HG03045 (cell line): ENCODE measurements around the gene PLCXD3.
"Not testable (repeated sequence)": the region's sequence is repeated elsewhere in the genome, so short reads cannot be mapped to it uniquely, and the experiment has no call there.

Experiments
- ATAC-seq: cut with Tn5 transposase; IDR thresholded peaks from one replicate; pipeline ENCODE4 v1.9.1; 2021; ENCODE audit warnings: mild to moderate bottlenecking, moderate library complexity; ENCODE audit not compliant: unreplicated experiment

Gene PLCXD3

GRCh38 chr5:41493490-41494126 lies 16.8 kb downstream of the PLCXD3 start:
- not testable (repeated sequence) for ATAC-seq

GRCh38 chr5:41485533-41485932 lies 24.9 kb downstream of the PLCXD3 start:
- no peak for ATAC-seq

GRCh38 chr5:41482715-41483114 lies 27.7 kb downstream of the PLCXD3 start:
- ATAC-seq = no peak

GRCh38 chr5:41482173-41482572 lies 28.2 kb downstream of the PLCXD3 start:
- no peak for ATAC-seq

DNA sequence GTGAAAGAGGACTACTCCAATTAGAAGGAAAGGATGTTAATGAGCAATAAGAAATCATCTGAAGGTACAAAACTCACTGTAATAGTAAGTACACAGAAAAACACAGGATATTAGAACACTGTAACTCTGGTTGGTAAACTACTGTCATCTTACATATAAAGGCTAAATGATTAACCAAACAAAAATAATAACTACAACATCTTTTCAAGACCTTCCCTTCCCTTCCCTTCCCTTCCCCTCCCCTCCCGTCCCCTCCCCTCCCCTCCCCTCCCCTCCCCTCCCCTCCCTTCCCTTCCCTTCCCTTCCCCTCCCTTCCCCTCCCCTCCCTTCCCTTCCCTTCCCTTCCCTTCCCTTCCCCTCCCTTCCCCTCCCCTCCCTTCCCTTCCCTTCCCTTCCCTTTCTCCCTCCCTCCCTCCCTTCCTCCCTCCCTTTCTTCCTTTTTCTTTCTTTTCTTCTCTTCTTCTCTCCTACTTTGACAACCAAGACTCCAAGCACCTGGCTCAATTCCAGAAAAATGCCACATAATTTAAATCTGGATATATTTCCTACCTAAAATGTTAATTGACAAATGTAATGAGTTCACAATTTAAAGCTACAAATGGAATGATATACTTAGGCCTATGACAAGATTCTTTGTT lies 38.7 kb downstream of the PLCXD3 start:
- ATAC-seq = not testable (repeated sequence)

DNA sequence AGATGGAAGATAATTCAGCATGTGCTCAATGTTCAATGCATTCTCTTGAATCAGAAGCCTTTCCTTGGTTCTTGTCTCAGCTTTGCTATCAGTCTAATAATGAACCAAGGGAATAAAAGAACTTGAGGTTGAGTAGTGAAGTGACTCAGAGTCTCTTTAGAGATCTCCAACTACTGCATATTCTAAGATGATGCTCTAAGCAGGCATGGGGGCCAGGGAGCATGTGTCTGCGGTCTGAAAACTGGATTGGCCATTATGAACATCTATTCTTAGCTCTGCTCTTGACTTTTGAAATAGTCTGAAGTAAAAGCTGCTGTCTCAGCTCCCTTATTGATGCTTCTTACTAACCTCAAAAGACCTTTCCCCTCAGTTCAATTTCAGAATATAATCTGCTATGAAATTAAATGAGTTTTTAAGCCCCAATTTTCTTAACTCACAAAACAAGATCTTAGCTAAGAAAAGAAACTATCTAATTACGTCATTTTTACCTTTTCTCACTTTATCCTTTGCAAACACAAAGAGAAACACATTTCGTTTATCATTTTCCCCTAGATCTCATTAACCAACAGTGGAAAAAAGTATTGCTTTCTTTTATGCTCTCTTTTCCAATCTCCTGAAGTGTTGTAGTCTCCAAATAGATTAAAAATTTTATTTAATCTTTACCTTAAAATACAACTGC lies 44.8 kb downstream of the PLCXD3 start:
- ATAC-seq = no peak

DNA sequence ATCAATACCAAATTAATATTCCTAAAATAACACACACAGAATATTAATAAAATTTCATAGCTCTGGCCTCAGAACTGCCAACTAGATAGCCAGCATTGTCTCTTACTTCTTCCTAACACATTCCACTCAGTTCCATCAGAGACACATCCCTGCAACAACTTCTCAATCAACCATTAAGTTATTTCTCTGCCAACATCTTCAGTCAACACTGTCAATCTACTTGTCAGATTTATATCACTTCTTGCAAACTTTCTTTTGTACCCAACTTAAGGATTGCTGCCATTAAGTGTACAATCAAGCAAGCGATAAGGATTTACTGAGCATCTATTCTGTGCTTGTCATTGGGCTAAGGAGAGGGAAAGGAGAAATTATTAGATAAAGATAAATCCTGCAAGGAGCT lies 50.8 kb downstream of the PLCXD3 start:
- ATAC-seq = no peak

- no peak for ATAC-seq
These were observed 53.3 kb downstream of the PLCXD3 start for GRCh38 chr5:41457094-41457493.

GRCh38 chr5:41452506-41452905 lies 57.9 kb downstream of the PLCXD3 start:
- ATAC-seq = no peak

DNA sequence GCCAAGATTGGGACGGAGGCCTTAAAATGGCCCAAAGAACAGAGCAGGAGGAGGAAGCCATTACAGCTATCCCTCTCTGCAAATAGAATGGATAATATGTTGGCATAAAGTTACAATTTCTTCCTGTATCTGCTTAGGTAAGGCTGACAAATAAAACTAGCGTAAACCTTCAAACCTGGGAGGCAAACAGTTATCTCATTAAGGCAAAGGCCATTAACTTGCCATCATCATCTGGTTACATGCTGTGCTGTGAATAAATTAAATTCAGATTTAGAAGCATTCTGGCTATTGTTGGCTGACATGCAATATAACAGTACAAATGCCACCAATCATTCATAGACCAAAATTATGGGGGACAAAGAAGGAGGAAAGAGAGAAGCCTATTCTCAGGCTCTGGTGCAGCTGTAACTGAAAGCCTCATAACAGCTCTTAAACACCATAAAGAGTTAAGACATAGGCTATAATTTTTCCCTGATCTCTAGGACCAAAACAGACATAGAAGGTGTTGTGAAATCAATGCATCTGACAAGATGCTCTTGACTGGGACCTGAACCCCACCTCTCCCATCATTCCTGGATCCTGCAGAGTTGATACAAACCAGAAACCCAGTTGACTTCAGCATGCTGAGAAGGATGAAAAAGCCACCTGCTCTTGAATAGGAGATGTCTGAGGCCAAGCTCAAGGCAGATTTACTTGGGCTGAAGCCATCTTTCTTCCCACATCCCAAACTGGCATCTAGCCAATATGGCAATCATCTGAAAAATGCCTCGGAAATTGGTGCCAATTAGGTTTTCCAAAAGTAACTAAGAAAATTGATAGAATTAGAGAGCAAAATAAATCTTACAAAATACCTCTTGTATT lies 62.5 kb downstream of the PLCXD3 start:
- ATAC-seq = no peak

GRCh38 chr5:41445937-41446563 lies 64.4 kb downstream of the PLCXD3 start:
- ATAC-seq = no peak

- ATAC-seq = no peak
These were observed 75.1 kb downstream of the PLCXD3 start for GRCh38 chr5:41435276-41435675.

DNA sequence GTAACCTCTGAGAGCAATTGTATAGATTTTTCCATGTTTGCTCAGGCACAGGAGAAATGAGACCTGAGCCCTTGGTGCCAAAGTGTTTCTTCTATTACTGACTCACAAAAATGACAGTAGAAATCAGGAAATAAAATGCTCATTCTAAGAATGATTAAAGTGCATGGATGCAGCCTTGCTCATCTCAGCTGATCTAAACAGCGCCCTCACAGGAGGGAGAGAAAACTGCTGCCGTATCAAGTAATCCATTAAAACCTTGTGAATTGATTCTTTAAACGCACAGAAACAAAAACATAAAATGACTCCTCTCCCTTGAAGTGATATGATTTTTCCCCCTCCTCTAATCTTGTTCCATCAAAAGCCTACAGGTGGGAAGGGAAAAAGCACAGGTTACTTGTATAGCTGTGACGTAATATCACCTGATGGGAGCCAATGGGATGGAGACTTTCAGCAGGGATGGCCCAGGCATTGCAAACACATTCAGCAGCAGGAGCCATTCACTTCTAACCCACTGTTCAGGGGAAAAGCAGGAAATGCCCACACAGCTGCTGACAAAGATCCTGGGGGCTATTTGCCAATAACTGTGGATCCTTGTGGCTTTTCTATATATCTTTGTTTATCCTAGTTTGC lies 76.7 kb downstream of the PLCXD3 start:
- ATAC-seq = no peak

- ATAC-seq = no peak
These were observed 77.7 kb downstream of the PLCXD3 start for GRCh38 chr5:41432481-41433253.

DNA sequence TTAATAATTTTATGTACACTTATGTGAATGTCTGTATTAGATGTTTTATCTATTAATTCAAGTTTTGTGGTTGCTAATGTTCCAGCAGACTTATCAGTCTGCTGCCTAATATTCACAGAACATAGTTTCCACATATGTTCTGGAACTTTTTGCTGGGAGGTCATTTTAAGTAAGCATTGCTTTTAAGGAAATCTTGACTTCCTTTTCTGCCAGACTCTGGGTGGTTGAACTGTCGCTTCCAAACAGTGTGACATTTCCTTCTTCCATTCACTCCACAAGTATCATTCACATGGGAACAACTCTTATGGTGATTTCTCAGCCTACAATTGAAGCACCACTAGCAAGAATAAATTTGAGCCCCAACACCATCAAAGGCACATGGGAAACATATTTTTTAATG lies 82.9 kb downstream of the PLCXD3 start:
- no peak for ATAC-seq

DNA sequence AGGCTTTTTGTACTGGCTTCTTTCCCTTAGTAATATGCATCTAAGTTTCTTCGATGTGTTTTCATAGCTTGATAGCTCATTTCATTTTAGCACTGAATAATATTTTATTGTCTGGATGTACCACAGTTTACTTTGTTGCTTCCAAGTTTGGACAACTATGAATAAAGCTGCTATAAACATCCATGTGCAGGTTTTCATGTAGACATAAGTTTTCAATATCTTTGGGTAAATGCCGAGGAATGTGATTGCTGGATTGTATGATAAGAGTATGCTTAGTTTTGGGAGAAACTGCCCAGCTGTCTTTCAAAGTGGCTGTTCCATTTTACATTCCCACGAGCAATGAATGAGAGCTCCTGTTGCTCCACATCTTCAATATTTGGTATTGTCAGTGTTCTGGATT lies 84.7 kb downstream of the PLCXD3 start:
- ATAC-seq = no peak

DNA sequence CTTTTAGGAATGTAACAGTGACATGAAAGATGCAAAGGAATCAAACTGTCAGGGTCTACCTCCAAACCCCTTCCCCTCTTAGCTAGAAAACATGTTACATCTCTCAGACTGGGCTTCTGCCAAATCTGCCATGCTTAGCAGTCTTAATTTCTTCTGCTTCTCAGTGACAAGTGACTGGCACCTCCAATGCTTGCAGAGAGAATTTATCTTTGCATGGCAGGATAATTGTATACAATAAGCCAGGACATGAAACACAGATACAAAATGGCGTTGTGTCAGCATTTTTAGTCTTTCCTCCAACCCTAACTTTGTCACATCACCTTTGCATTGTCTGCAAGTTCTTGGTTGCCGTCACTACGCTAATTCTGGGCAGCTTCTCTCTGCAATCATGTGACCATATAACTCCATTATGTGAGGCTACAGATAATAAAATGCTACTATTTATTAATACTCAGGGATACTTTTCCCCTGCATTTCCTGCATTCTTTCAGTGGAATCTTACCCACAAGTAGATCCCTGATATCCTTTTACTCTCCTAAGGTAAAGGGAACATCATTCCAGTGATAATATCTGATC lies 89.8 kb downstream of the PLCXD3 start:
- ATAC-seq = no peak

- ATAC-seq = no peak
These were observed 92.0 kb downstream of the PLCXD3 start for GRCh38 chr5:41418220-41419031.
